ENCODE results near the gene HPS6.
A peak's percentile ranks its signal among the peaks of the same experiment; 100 is the strongest.
"Not testable (repeated sequence)": the region's sequence is repeated elsewhere in the genome, so short reads cannot be mapped to it uniquely, and the experiment has no call there.

The HPS6 gene
- total RNA-seq = 16.3 to 24.9 (median 23.6) reads per million in 3 donors

- peaks cover 13% of the 10 kb centered on the region for H3K36me3 ChIP-seq (ENCODE audit: control insufficient read depth, insufficient read depth, low read length)
- peak within 1 kb of the TSS; percentile 94 for H3K4me3 ChIP-seq (ENCODE audit: insufficient read depth, low read depth, low read length, poor library complexity, severe bottlenecking)
- no peaks in the 10 kb centered on the region for H3K9me3 ChIP-seq (ENCODE audit: control insufficient read depth, low read length)
- peaks cover 20% of the 10 kb centered on the region for H3K4me1 ChIP-seq (ENCODE audit: control insufficient read depth, insufficient read depth, low read length, poor library complexity, severe bottlenecking)
- DNase-seq = peak; percentile 72 to 83 (median 76)
- H3K27me3 ChIP-seq (replicated peaks; ENCODE audit: control insufficient read depth, insufficient read depth, low read length, poor library complexity, severe bottlenecking) = no peaks in the 10 kb centered on the region
- peak within 1 kb of the TSS; percentile 84 for H3K27ac ChIP-seq (ENCODE audit: insufficient read depth, low read length, poor library complexity, severe bottlenecking)
Measured at GRCh38 chr10:102064868-102065560, at the start of gene HPS6. Gene HPS6 (plus strand): TSS chr10:102065349. CDS start chr10:102065475, 126 bp downstream.

GRCh38 chr10:102016416-102016815 is 48.7 kb upstream of the HPS6 start:
- Histone ChIP-seq H3K36me3 (ENCODE audit: control insufficient read depth, insufficient read depth, low read length) (peaks cover 31% of the 10 kb centered on the region), H3K9me3 (ENCODE audit: control insufficient read depth, low read length) (no peaks in the 10 kb centered on the region), H3K27ac (ENCODE audit: insufficient read depth, low read length, poor library complexity, severe bottlenecking) (no peak overlapping the region), H3K27me3 (replicated peaks; ENCODE audit: control insufficient read depth, insufficient read depth, low read length, poor library complexity, severe bottlenecking) (no peaks in the 10 kb centered on the region), H3K4me1 (ENCODE audit: control insufficient read depth, insufficient read depth, low read length, poor library complexity, severe bottlenecking) (no peaks in the 10 kb centered on the region), H3K4me3 (ENCODE audit: insufficient read depth, low read depth, low read length, poor library complexity, severe bottlenecking) (no peak overlapping the region)
- DNase-seq = no peak

GRCh38 chr10:102017295-102017694 is 47.9 kb upstream of the HPS6 start:
- H3K27me3 ChIP-seq (replicated peaks; ENCODE audit: control insufficient read depth, insufficient read depth, low read length, poor library complexity, severe bottlenecking) = no peaks in the 10 kb centered on the region
- peaks cover 29% of the 10 kb centered on the region for H3K36me3 ChIP-seq (ENCODE audit: control insufficient read depth, insufficient read depth, low read length)
- H3K27ac ChIP-seq (ENCODE audit: insufficient read depth, low read length, poor library complexity, severe bottlenecking) = no peak overlapping the region
- H3K9me3 ChIP-seq (ENCODE audit: control insufficient read depth, low read length) = no peaks in the 10 kb centered on the region
- no peak for DNase-seq
- H3K4me1 ChIP-seq (ENCODE audit: control insufficient read depth, insufficient read depth, low read length, poor library complexity, severe bottlenecking) = no peaks in the 10 kb centered on the region
- H3K4me3 ChIP-seq (ENCODE audit: insufficient read depth, low read depth, low read length, poor library complexity, severe bottlenecking) = no peak overlapping the region

- H3K9me3 ChIP-seq (ENCODE audit: control insufficient read depth, low read length) = no peaks in the 10 kb centered on the region
- H3K4me3 ChIP-seq (ENCODE audit: insufficient read depth, low read depth, low read length, poor library complexity, severe bottlenecking) = no peak overlapping the region
- no peaks in the 10 kb centered on the region for H3K27me3 ChIP-seq (replicated peaks; ENCODE audit: control insufficient read depth, insufficient read depth, low read length, poor library complexity, severe bottlenecking)
- peaks cover 36% of the 10 kb centered on the region for H3K36me3 ChIP-seq (ENCODE audit: control insufficient read depth, insufficient read depth, low read length)
- no peak overlapping the region for H3K27ac ChIP-seq (ENCODE audit: insufficient read depth, low read length, poor library complexity, severe bottlenecking)
- no peak for DNase-seq
- H3K4me1 ChIP-seq (ENCODE audit: control insufficient read depth, insufficient read depth, low read length, poor library complexity, severe bottlenecking) = no peaks in the 10 kb centered on the region
Measured at GRCh38 chr10:102020938-102021337, 44.2 kb upstream of the HPS6 start.

GRCh38 chr10:102024799-102025198 is 40.4 kb upstream of the HPS6 start:
- Histone ChIP-seq H3K4me3 (ENCODE audit: insufficient read depth, low read depth, low read length, poor library complexity, severe bottlenecking) (no peak overlapping the region), H3K27ac (ENCODE audit: insufficient read depth, low read length, poor library complexity, severe bottlenecking) (no peak overlapping the region), H3K4me1 (ENCODE audit: control insufficient read depth, insufficient read depth, low read length, poor library complexity, severe bottlenecking) (no peaks in the 10 kb centered on the region), H3K9me3 (ENCODE audit: control insufficient read depth, low read length) (no peaks in the 10 kb centered on the region), H3K36me3 (ENCODE audit: control insufficient read depth, insufficient read depth, low read length) (peaks cover 40% of the 10 kb centered on the region), H3K27me3 (replicated peaks; ENCODE audit: control insufficient read depth, insufficient read depth, low read length, poor library complexity, severe bottlenecking) (no peaks in the 10 kb centered on the region)
- no peak for DNase-seq

- H3K4me3 ChIP-seq (ENCODE audit: insufficient read depth, low read depth, low read length, poor library complexity, severe bottlenecking) = no peak overlapping the region
- H3K9me3 ChIP-seq (ENCODE audit: control insufficient read depth, low read length) = no peaks in the 10 kb centered on the region
- no peaks in the 10 kb centered on the region for H3K27me3 ChIP-seq (replicated peaks; ENCODE audit: control insufficient read depth, insufficient read depth, low read length, poor library complexity, severe bottlenecking)
- H3K36me3 ChIP-seq (ENCODE audit: control insufficient read depth, insufficient read depth, low read length) = peaks cover 47% of the 10 kb centered on the region
- no peak overlapping the region for H3K27ac ChIP-seq (ENCODE audit: insufficient read depth, low read length, poor library complexity, severe bottlenecking)
- H3K4me1 ChIP-seq (ENCODE audit: control insufficient read depth, insufficient read depth, low read length, poor library complexity, severe bottlenecking) = no peaks in the 10 kb centered on the region
- no peak for DNase-seq
Measured at GRCh38 chr10:102027261-102027660, 37.9 kb upstream of the HPS6 start.

GRCh38 chr10:102033787-102034186 is 31.4 kb upstream of the HPS6 start:
- Histone ChIP-seq H3K4me3 (ENCODE audit: insufficient read depth, low read depth, low read length, poor library complexity, severe bottlenecking) (no peak overlapping the region), H3K27me3 (replicated peaks; ENCODE audit: control insufficient read depth, insufficient read depth, low read length, poor library complexity, severe bottlenecking) (no peaks in the 10 kb centered on the region), H3K9me3 (ENCODE audit: control insufficient read depth, low read length) (no peaks in the 10 kb centered on the region), H3K4me1 (ENCODE audit: control insufficient read depth, insufficient read depth, low read length, poor library complexity, severe bottlenecking) (no peaks in the 10 kb centered on the region), H3K27ac (ENCODE audit: insufficient read depth, low read length, poor library complexity, severe bottlenecking) (no peak overlapping the region), H3K36me3 (ENCODE audit: control insufficient read depth, insufficient read depth, low read length) (peaks cover 40% of the 10 kb centered on the region)
- DNase-seq = no peak

- H3K27me3 ChIP-seq (replicated peaks; ENCODE audit: control insufficient read depth, insufficient read depth, low read length, poor library complexity, severe bottlenecking); H3K27ac ChIP-seq (ENCODE audit: insufficient read depth, low read length, poor library complexity, severe bottlenecking): not testable (repeated sequence)
- peaks cover 42% of the 10 kb centered on the region for H3K36me3 ChIP-seq (ENCODE audit: control insufficient read depth, insufficient read depth, low read length)
Measured at GRCh38 chr10:102035807-102036206, 29.3 kb upstream of the HPS6 start.

GRCh38 chr10:102038410-102038809 is 26.7 kb upstream of the HPS6 start:
- no peak overlapping the region for H3K27ac ChIP-seq (ENCODE audit: insufficient read depth, low read length, poor library complexity, severe bottlenecking)
- H3K36me3 ChIP-seq (ENCODE audit: control insufficient read depth, insufficient read depth, low read length) = peaks cover 22% of the 10 kb centered on the region

More at GRCh38 chr10:102035807-102036206, 29.3 kb upstream of the HPS6 start:
- not testable (repeated sequence) for DNase-seq; H3K4me1 ChIP-seq (ENCODE audit: control insufficient read depth, insufficient read depth, low read length, poor library complexity, severe bottlenecking); H3K4me3 ChIP-seq (ENCODE audit: insufficient read depth, low read depth, low read length, poor library complexity, severe bottlenecking); H3K9me3 ChIP-seq (ENCODE audit: control insufficient read depth, low read length)

GRCh38 chr10:102040305-102041050 is 24.7 kb upstream of the HPS6 start:
- Histone ChIP-seq H3K4me3 (ENCODE audit: insufficient read depth, low read depth, low read length, poor library complexity, severe bottlenecking) (no peak overlapping the region), H3K4me1 (ENCODE audit: control insufficient read depth, insufficient read depth, low read length, poor library complexity, severe bottlenecking) (no peaks in the 10 kb centered on the region), H3K27me3 (replicated peaks; ENCODE audit: control insufficient read depth, insufficient read depth, low read length, poor library complexity, severe bottlenecking) (no peaks in the 10 kb centered on the region), H3K36me3 (ENCODE audit: control insufficient read depth, insufficient read depth, low read length) (peaks cover 16% of the 10 kb centered on the region), H3K27ac (ENCODE audit: insufficient read depth, low read length, poor library complexity, severe bottlenecking) (no peak overlapping the region), H3K9me3 (ENCODE audit: control insufficient read depth, low read length) (no peaks in the 10 kb centered on the region)
- DNase-seq = no peak

More at GRCh38 chr10:102038410-102038809, 26.7 kb upstream of the HPS6 start:
- Histone ChIP-seq H3K27me3 (replicated peaks; ENCODE audit: control insufficient read depth, insufficient read depth, low read length, poor library complexity, severe bottlenecking) (no peaks in the 10 kb centered on the region), H3K9me3 (ENCODE audit: control insufficient read depth, low read length) (no peaks in the 10 kb centered on the region), H3K4me1 (ENCODE audit: control insufficient read depth, insufficient read depth, low read length, poor library complexity, severe bottlenecking) (no peaks in the 10 kb centered on the region), H3K4me3 (ENCODE audit: insufficient read depth, low read depth, low read length, poor library complexity, severe bottlenecking) (no peak overlapping the region)
- no peak for DNase-seq
